Hepatocyte (in vitro differentiated cells): Measurements from ENCODE around the gene SPINT4. TPM values are rescaled to one million over a fixed set of nuclear protein-coding genes. Genes with fewer than 3 reads are reported as not detected.
A peak's percentile ranks its signal among the peaks of the same experiment; 100 is the strongest.
"Not testable (repeated sequence)": the region's sequence is repeated elsewhere in the genome, so short reads cannot be mapped to it uniquely, and the experiment has no call there.

Experiments
- DNase-seq: peaks from one replicate; pipeline ENCODE4 v3.0.0-alpha.2; 2016; ENCODE audit warnings: low spot score
- H2AFZ ChIP-seq: fragments of 200-600 bp; sonication (generic); 2 replicates; pipeline ENCODE4 v1.6.0; 2016; ENCODE audit warnings: antibody characterized with exemption, mild to moderate bottlenecking
- H3K27ac ChIP-seq: fragments of 200-600 bp; sonication (generic); 2 replicates; pipeline ENCODE4 v1.5.1; 2016; ENCODE audit warnings: mild to moderate bottlenecking
- H3K27me3 ChIP-seq: fragments of 200-600 bp; sonication (generic); 2 replicates; pipeline ENCODE4 v1.6.1; 2016
- H3K36me3 ChIP-seq: fragments of 200-600 bp; sonication (generic); replicated peaks from 2 replicates; pipeline ENCODE4 v1.5.1; 2016; ENCODE audit warnings: low read depth; ENCODE audit not compliant: insufficient read depth
- H3K4me1 ChIP-seq: fragments of 200-600 bp; sonication (generic); 2 replicates; pipeline ENCODE4 v1.5.1; 2016; ENCODE audit warnings: mild to moderate bottlenecking, moderate library complexity; ENCODE audit not compliant: insufficient read depth
- H3K4me2 ChIP-seq: fragments of 200-600 bp; sonication (generic); 2 replicates; pipeline ENCODE4 v1.6.0; 2016
- H3K4me3 ChIP-seq: fragments of 200-600 bp; sonication (generic); 2 replicates; pipeline ENCODE4 v1.5.1; 2016; ENCODE audit warnings: mild to moderate bottlenecking
- H3K79me2 ChIP-seq: fragments of 200-600 bp; sonication (generic); 2 replicates; pipeline ENCODE4 v1.6.0; 2017; ENCODE audit warnings: mild to moderate bottlenecking
- H3K9me2 ChIP-seq: fragments of 200-600 bp; sonication (generic); replicated peaks from 2 replicates; pipeline ENCODE4 v1.6.0; 2017; ENCODE audit warnings: mild to moderate bottlenecking; ENCODE audit not compliant: insufficient read depth
- H3K9me3 ChIP-seq: fragments of 200-600 bp; sonication (generic); 2 replicates; pipeline ENCODE4 v1.5.1; 2016; ENCODE audit warnings: low read depth, mild to moderate bottlenecking
- H4K20me1 ChIP-seq: fragments of 200-600 bp; sonication (generic); 2 replicates; pipeline ENCODE4 v1.6.0; 2016; ENCODE audit warnings: mild to moderate bottlenecking; ENCODE audit not compliant: insufficient read depth, poor library complexity, severe bottlenecking
- CTCF ChIP-seq: fragments of 200-600 bp; sonication (generic); IDR thresholded peaks from 2 replicates; pipeline ENCODE4 v1.5.1; 2016; ENCODE audit warnings: antibody characterized with exemption, mild to moderate bottlenecking; ENCODE audit not compliant: poor library complexity
- EZH2 ChIP-seq: fragments of 200-600 bp; sonication (generic); IDR thresholded peaks from 2 replicates; pipeline ENCODE4 v1.6.1; 2016; ENCODE audit warnings: antibody characterized with exemption, mild to moderate bottlenecking, borderline replicate concordance
- EZH2phosphoT487 ChIP-seq: fragments of 200-600 bp; sonication (generic); IDR thresholded peaks from one replicate; pipeline ENCODE4 v1.6.1; 2018; ENCODE audit warnings: antibody characterized with exemption, mild to moderate bottlenecking, low read depth, moderate library complexity; ENCODE audit not compliant: unreplicated experiment, severe bottlenecking
- WGBS: methylation state at CpG from one replicate; pipeline ENCODE4 v1.1.6; 2016; ENCODE audit warnings: low lambda C conversion rate; ENCODE audit errors: missing lambda C conversion rate; 5-methylcytosine and 5-hydroxymethylcytosine counted together
- polyA plus RNA-seq: library from polyadenylated mRNA; unstranded; fragments of >200 nt; fragmentation: Nextera tagmentation; extraction: Ambion mirVana; gene quantifications from 2 replicates; pipeline ENCODE4 v1.2.1, GENCODE V29; 2016
- total RNA-seq: library from RNA; depleted of rRNA; stranded (reverse); fragments of >200 nt; gene quantifications from 2 replicates; pipeline ENCODE4 v1.2.3, GENCODE V29; 2014

The SPINT4 gene
- total RNA-seq (not detected in 2 replicates), polyA plus RNA-seq (not detected in 2 replicates)

- Histone ChIP-seq H2AFZ (no peak within 1 kb of the TSS), H3K36me3 (no peaks in the 10 kb centered on the region), H3K4me2 (no peak within 1 kb of the TSS), H3K4me3 (no peak within 1 kb of the TSS), H3K79me2 (no peaks in the 10 kb centered on the region), H3K27ac (no peak within 1 kb of the TSS), H4K20me1 (no peaks in the 10 kb centered on the region), H3K9me3 (no peaks in the 10 kb centered on the region), H3K9me2 (no peaks in the 10 kb centered on the region), H3K27me3 (no peaks in the 10 kb centered on the region), H3K4me1 (no peaks in the 10 kb centered on the region)
- 86% methylated on average over 1 of the region's 1 CpG for WGBS
- TF ChIP-seq CTCF: no peak
- no peak for TF ChIP-seq EZH2phosphoT487
- TF ChIP-seq EZH2: no peak
- no peak for DNase-seq
Observed at GRCh38 chr20:45722047-45722446, at the start of gene SPINT4. Gene SPINT4 (plus strand): TSS chr20:45722347. CDS start chr20:45722368, 21 bp downstream.

GRCh38 chr20:45672765-45673164 lies 49.4 kb upstream of the SPINT4 start:
- no peaks in the 10 kb centered on the region for H3K27me3 ChIP-seq
- no peaks in the 10 kb centered on the region for H3K79me2 ChIP-seq
- no peak overlapping the region for H2AFZ ChIP-seq
- H3K36me3 ChIP-seq: no peaks in the 10 kb centered on the region
- H3K9me2 ChIP-seq: no peaks in the 10 kb centered on the region
- no peaks in the 10 kb centered on the region for H3K9me3 ChIP-seq
- DNase-seq: no peak
- H3K27ac ChIP-seq: no peak overlapping the region
- H3K4me2 ChIP-seq: no peak overlapping the region
- TF ChIP-seq EZH2: no peak
- H3K4me1 ChIP-seq: no peaks in the 10 kb centered on the region
- no peak overlapping the region for H3K4me3 ChIP-seq
- no peaks in the 10 kb centered on the region for H4K20me1 ChIP-seq

GRCh38 chr20:45679650-45680049 lies 42.5 kb upstream of the SPINT4 start:
- no peaks in the 10 kb centered on the region for H3K9me2 ChIP-seq
- H2AFZ ChIP-seq: no peak overlapping the region
- H3K4me3 ChIP-seq: no peak overlapping the region
- H3K27me3 ChIP-seq: no peaks in the 10 kb centered on the region
- H3K4me2 ChIP-seq: no peak overlapping the region
- H3K36me3 ChIP-seq: no peaks in the 10 kb centered on the region
- no peak overlapping the region for H3K27ac ChIP-seq
- H3K9me3 ChIP-seq: no peaks in the 10 kb centered on the region
- H4K20me1 ChIP-seq: no peaks in the 10 kb centered on the region
- no peaks in the 10 kb centered on the region for H3K79me2 ChIP-seq
- no peak for TF ChIP-seq CTCF
- no peak for TF ChIP-seq EZH2phosphoT487
- TF ChIP-seq EZH2: no peak
- no peak for DNase-seq
- no peaks in the 10 kb centered on the region for H3K4me1 ChIP-seq

- no peaks in the 10 kb centered on the region for H3K36me3 ChIP-seq
- H3K4me3 ChIP-seq: no peak overlapping the region
- no peaks in the 10 kb centered on the region for H3K9me2 ChIP-seq
- WGBS: 68% methylated on average over 3 of the region's 3 CpGs
- peak; percentile 10 for DNase-seq
- H3K4me1 ChIP-seq: no peaks in the 10 kb centered on the region
- H2AFZ ChIP-seq: no peak overlapping the region
- H4K20me1 ChIP-seq: no peaks in the 10 kb centered on the region
- no peaks in the 10 kb centered on the region for H3K27me3 ChIP-seq
- H3K27ac ChIP-seq: no peak overlapping the region
- no peaks in the 10 kb centered on the region for H3K9me3 ChIP-seq
- H3K4me2 ChIP-seq: no peak overlapping the region
- no peaks in the 10 kb centered on the region for H3K79me2 ChIP-seq
- no peak for TF ChIP-seq CTCF
- TF ChIP-seq EZH2phosphoT487: no peak
- TF ChIP-seq EZH2: no peak
Observed at GRCh38 chr20:45685896-45686295, 36.3 kb upstream of the SPINT4 start.

- H3K79me2 ChIP-seq, H3K4me2 ChIP-seq, H3K36me3 ChIP-seq, H3K4me3 ChIP-seq, H3K27me3 ChIP-seq, DNase-seq, H3K9me2 ChIP-seq, H3K4me1 ChIP-seq, H3K9me3 ChIP-seq, H4K20me1 ChIP-seq, H2AFZ ChIP-seq, H3K27ac ChIP-seq: not testable (repeated sequence)
- WGBS: 85% methylated on average over 11 of the region's 12 CpGs
Observed at GRCh38 chr20:45693346-45693745, 28.8 kb upstream of the SPINT4 start.
